HG03139 (cell line): ENCODE results near the gene SH3PXD2B.
"Not testable (repeated sequence)": the region's sequence is repeated elsewhere in the genome, so short reads cannot be mapped to it uniquely, and the experiment has no call there.

Source experiments
- ATAC-seq: cut with Tn5 transposase; IDR thresholded peaks from one replicate; pipeline ENCODE4 v1.9.1; 2021; ENCODE audit not compliant: unreplicated experiment

The SH3PXD2B gene

GRCh38 chr5:172373680-172374079, 80.6 kb downstream of the SH3PXD2B start:
- ATAC-seq = no peak

- no peak for ATAC-seq
Observed at GRCh38 chr5:172371684-172372083, 82.6 kb downstream of the SH3PXD2B start.

- ATAC-seq = no peak
Observed at GRCh38 chr5:172370648-172371545, 83.4 kb downstream of the SH3PXD2B start.

GRCh38 chr5:172370237-172370640, 84.1 kb downstream of the SH3PXD2B start:
- no peak for ATAC-seq

GRCh38 chr5:172368699-172369098, 85.6 kb downstream of the SH3PXD2B start:
- ATAC-seq = not testable (repeated sequence)

- ATAC-seq = no peak
Observed at GRCh38 chr5:172365948-172366608, 88.2 kb downstream of the SH3PXD2B start.

- ATAC-seq = no peak
Observed at GRCh38 chr5:172364773-172365172, 89.6 kb downstream of the SH3PXD2B start.

GRCh38 chr5:172362755-172363154, 91.6 kb downstream of the SH3PXD2B start:
- ATAC-seq = no peak

- no peak for ATAC-seq
Observed at GRCh38 chr5:172361566-172362238, 92.6 kb downstream of the SH3PXD2B start.

- no peak for ATAC-seq
Observed at GRCh38 chr5:172358345-172358744, 96.0 kb downstream of the SH3PXD2B start.

- ATAC-seq = no peak
Observed at GRCh38 chr5:172356527-172356926, 97.8 kb downstream of the SH3PXD2B start.

- ATAC-seq = no peak
Observed at GRCh38 chr5:172356047-172356446, 98.3 kb downstream of the SH3PXD2B start.

- no peak for ATAC-seq
Observed at GRCh38 chr5:172353846-172354245, 100.5 kb downstream of the SH3PXD2B start.

GRCh38 chr5:172353271-172353812, 101.0 kb downstream of the SH3PXD2B start:
- no peak for ATAC-seq

GRCh38 chr5:172352526-172352925, 101.8 kb downstream of the SH3PXD2B start:
- ATAC-seq = not testable (repeated sequence)

GRCh38 chr5:172351240-172351778, 103.0 kb downstream of the SH3PXD2B start:
- ATAC-seq = no peak

- no peak for ATAC-seq
Observed at GRCh38 chr5:172350212-172351181, 103.8 kb downstream of the SH3PXD2B start.

- ATAC-seq = not testable (repeated sequence)
Observed at GRCh38 chr5:172348733-172349132, 105.6 kb downstream of the SH3PXD2B start.

GRCh38 chr5:172348084-172348483, 106.2 kb downstream of the SH3PXD2B start:
- no peak for ATAC-seq

GRCh38 chr5:172347496-172348052, 106.8 kb downstream of the SH3PXD2B start:
- ATAC-seq = no peak
